Astrocyte of the spinal cord (primary cell): ENCODE results near the gene EMD.

ENCODE experiments used
- DNase-seq: peaks from one replicate; pipeline ENCODE4 v3.0.0; 2011; ENCODE audit warnings: low read depth, low spot score
- H3K4me3 ChIP-seq: 2 replicates; pipeline ENCODE4 v1.5.1; 2011; ENCODE audit warnings: low read depth, mild to moderate bottlenecking, low read length, moderate library complexity
- in situ Hi-C: cut with HindIII; loops from 2 replicates; pipeline ENCODE4 v1.10.0; 2017; ENCODE audit warnings: low sequenced_read_pairs
- TF ChIP-seq, protein P1 (sequence below): IDR thresholded peaks from 2 replicates; pipeline ENCODE4 v1.5.1; 2012; ENCODE audit warnings: low read depth, mild to moderate bottlenecking, low read length, inconsistent platforms

EMD gene

DNA sequence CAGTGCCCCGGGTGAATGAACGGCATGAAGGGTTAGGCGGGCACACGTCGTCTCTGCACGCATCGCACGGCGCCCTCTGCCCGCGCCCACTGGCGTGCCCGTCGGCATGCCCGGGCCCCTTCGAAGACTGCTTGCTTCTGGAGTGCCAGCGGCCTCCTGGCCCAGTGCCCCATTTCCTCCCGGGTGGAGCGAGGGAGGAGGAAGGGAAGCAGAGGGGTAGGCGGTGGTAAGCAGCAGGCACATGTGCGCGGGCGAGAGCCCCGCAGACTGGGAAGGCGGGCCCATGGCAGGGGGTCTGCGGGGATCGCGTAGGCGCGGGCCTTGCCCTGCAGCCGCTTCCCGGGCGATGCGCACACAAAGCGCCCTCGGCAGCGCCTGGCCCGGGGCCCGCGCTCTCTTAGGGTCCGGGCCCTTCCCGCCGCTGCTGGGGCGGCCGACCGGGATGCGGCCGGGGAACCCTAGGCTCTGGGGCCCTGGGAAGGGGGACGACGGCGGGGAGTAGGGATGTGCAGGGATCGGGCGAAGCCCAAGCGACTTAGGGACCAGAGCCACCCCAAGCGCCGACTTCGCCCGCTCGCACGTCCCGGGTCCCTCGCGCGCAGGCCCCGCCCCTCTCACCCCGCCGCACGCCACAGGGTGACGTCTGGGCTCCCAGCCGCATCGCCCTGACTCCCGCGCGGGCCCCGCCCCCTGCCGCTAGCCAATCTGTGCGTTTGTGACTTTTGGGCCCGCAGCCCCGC, 866 bp upstream of the EMD start:
- in situ Hi-C loops = no loop called here
- DNase-seq = peak; percentile 51
- TF ChIP-seq, protein P1, sequence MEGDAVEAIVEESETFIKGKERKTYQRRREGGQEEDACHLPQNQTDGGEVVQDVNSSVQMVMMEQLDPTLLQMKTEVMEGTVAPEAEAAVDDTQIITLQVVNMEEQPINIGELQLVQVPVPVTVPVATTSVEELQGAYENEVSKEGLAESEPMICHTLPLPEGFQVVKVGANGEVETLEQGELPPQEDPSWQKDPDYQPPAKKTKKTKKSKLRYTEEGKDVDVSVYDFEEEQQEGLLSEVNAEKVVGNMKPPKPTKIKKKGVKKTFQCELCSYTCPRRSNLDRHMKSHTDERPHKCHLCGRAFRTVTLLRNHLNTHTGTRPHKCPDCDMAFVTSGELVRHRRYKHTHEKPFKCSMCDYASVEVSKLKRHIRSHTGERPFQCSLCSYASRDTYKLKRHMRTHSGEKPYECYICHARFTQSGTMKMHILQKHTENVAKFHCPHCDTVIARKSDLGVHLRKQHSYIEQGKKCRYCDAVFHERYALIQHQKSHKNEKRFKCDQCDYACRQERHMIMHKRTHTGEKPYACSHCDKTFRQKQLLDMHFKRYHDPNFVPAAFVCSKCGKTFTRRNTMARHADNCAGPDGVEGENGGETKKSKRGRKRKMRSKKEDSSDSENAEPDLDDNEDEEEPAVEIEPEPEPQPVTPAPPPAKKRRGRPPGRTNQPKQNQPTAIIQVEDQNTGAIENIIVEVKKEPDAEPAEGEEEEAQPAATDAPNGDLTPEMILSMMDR = no peak
- peak overlapping the region; percentile 31 for H3K4me3 ChIP-seq

DNA sequence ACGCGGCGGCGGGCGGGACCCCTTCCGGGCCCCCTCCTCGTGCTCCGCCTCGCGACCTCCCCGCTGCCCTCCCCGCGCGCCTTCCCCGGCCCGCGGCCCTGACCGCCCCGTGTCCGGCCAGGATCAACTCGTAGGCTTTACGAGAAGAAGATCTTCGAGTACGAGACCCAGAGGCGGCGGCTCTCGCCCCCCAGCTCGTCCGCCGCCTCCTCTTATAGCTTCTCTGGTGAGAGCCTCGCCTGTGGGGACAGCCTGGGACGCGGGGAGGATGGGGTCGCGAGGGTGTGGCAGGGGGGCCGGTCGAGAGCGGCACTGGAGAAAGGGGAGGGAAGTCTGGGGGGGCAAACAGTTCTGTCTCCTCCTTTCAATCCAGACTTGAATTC, 465 bp downstream of the EMD start:
- DNase-seq = no peak
- in situ Hi-C loops = no loop called here
- peak overlapping the region; percentile 67 for H3K4me3 ChIP-seq
- TF ChIP-seq, protein P1 = no peak

DNA sequence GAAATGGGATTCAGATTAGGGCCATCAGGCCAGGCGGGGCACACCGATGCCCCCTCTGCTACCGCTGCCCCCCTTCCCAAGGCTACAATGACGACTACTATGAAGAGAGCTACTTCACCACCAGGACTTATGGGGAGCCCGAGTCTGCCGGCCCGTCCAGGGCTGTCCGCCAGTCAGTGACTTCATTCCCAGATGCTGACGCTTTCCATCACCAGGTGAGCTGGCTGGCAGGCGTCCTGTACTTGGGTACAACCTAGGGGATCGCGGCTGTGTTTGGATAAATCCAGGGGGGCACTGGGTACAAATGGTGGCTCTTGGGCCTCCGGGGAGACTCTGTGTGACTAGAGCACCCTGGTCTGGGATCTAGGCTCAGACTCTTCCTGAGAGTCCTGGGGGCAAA, 1.1 kb downstream of the EMD start:
- TF ChIP-seq, protein P1 = no peak
- in situ Hi-C loops = no loop called here
- no peak for DNase-seq
- H3K4me3 ChIP-seq = peak overlapping the region; percentile 67

DNA sequence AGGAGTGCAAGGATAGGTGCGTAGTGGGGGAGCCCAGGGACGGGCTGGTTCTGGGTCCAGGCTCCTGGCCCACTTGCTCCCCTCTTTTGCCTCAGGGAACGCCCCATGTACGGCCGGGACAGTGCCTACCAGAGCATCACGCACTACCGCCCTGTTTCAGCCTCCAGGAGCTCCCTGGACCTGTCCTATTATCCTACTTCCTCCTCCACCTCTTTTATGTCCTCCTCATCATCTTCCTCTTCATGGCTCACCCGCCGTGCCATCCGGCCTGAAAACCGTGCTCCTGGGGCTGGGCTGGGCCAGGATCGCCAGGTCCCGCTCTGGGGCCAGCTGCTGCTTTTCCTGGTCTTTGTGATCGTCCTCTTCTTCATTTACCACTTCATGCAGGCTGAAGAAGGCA, 1.7 kb downstream of the EMD start:
- TF ChIP-seq, protein P1 = no peak
- in situ Hi-C loops = no loop called here
- H3K4me3 ChIP-seq = peak overlapping the region; percentile 67
- no peak for DNase-seq

DNA sequence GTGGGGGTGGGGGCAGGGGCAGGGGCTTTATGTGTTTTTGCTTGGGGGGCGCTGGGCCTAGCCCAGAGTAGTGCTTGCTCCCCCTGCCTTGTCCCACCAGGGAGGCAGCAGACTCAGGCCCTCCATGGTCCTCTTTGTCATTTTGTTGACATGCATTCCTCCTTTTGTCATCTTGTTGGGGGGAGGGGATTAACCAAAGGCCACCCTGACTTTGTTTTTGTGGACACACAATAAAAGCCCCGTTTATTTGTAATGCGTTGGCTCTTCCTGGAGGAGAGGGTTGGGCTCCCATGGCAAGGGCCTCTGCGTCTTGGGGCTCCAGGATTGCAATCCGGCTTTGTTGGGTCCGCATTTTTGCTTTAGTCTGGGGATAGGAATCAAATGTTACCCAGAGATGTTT, 2.2 kb downstream of the EMD start:
- no peak for DNase-seq
- H3K4me3 ChIP-seq = no peak overlapping the region
- TF ChIP-seq, protein P1 = no peak
- in situ Hi-C loops = no loop called here

DNA sequence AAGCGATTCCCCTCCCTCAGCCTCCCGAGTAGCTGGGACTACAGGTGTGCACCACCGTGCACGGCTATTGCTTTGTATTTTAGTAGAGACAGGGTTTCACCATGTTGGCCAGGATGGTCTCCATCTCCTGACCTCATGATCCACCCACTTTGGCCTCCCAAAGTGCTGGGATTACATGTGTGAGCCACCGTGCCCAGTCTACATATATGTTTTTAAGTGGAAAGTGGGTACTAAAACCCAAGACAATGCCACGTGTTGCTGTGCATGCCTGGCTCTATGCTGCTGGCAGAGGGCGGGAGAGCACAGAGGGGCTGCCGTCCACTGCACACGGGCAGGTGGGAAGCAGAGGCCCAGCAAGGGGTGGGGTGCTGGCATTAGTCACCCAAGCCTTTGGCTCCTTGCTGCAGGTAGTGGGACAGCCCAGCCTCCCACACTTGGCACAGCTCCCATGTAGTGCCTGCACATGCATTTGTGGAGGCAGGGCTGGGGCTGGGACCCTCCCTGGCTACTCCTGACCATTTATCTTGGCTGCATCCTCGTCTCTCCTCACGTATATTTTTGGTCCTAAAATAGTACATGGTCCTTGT, 3.5 kb downstream of the EMD start:
- H3K4me3 ChIP-seq = no peak overlapping the region
- in situ Hi-C loops = no loop called here
- TF ChIP-seq, protein P1 = no peak
- no peak for DNase-seq
